Glomerular endothelial cell (primary cell): ENCODE data around the gene INTS11. TPM values are rescaled to one million over a fixed set of nuclear protein-coding genes. Genes with fewer than 3 reads are reported as not detected.
"Not testable (repeated sequence)": the region's sequence is repeated elsewhere in the genome, so short reads cannot be mapped to it uniquely, and the experiment has no call there.

ENCODE experiments used
- DNase-seq: peaks from one replicate; pipeline ENCODE4 v3.0.0-alpha.2; 2011; ENCODE audit warnings: low read depth, low spot score; ENCODE audit errors: extremely low read depth
- total RNA-seq: library from RNA; depleted of rRNA; stranded (reverse); fragments of >200 nt; gene quantifications from 2 replicates; pipeline ENCODE4 v1.2.3, GENCODE V29; 2015

INTS11 gene
- total RNA-seq, 1 donor from 2014 or later, result 110 TPM

DNA sequence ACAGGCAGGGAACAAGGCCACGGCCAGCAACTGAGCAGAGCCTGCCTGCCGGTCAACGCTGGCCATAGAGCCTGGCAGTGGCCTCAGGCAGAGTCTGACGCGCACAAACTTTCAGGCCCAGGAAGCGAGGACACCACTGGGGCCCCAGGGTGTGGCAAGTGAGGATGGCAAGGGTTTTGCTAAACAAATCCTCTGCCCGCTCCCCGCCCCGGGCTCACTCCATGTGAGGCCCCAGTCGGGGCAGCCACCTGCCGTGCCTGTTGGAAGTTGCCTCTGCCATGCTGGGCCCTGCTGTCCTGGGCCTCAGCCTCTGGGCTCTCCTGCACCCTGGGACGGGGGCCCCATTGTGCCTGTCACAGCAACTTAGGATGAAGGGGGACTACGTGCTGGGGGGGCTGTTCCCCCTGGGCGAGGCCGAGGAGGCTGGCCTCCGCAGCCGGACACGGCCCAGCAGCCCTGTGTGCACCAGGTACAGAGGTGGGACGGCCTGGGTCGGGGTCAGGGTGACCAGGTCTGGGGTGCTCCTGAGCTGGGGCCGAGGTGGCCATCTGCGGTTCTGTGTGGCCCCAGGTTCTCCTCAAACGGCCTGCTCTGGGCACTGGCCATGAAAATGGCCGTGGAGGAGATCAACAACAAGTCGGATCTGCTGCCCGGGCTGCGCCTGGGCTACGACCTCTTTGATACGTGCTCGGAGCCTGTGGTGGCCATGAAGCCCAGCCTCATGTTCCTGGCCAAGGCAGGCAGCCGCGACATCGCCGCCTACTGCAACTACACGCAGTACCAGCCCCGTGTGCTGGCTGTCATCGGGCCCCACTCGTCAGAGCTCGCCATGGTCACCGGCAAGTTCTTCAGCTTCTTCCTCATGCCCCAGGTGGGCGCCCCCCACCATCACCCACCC lies 6.9 kb upstream of the INTS11 start, which contains the start of gene TAS1R3:
TSS of gene TAS1R3 (plus strand) at position 213 of the 898 bp plus-strand sequence. CDS start at position 279, 66 bp downstream.
- DNase-seq, result no peak

DNA sequence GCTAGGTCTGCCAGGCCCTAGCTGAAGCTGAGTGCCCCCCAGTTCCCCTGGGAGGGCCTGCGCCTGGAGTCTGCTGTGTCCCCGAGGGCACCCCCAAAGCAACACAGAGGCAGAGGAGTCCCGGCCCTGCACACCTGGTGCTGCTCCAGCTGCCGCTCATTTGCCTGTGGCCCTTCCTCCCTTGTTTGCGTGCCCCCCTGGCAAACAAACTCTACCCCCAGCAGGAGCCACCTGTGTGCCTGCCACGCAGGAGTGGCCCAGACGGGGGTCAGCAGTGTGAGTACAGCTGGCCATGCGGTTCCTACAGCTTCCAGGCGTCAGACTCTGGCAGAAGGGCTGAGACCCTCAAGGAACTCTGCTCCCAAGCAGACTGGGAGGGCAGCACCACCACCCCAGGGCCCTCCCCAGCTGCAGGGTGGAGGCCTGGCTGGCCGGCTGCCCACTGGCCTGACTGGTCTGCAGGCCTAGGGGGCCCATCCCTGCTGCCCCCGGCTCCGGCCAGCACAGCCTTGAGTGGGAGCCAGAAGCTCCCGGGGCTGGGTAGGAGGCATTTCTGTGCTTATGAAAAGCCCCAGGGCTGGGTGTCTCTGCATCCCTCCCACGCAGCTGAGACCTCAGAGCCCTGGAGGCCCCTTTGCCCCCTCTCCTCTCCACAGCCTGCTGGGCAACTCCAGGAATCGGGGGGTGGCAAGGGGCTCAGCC lies 6.1 kb upstream of the INTS11 start:
- DNase-seq, result no peak

DNA sequence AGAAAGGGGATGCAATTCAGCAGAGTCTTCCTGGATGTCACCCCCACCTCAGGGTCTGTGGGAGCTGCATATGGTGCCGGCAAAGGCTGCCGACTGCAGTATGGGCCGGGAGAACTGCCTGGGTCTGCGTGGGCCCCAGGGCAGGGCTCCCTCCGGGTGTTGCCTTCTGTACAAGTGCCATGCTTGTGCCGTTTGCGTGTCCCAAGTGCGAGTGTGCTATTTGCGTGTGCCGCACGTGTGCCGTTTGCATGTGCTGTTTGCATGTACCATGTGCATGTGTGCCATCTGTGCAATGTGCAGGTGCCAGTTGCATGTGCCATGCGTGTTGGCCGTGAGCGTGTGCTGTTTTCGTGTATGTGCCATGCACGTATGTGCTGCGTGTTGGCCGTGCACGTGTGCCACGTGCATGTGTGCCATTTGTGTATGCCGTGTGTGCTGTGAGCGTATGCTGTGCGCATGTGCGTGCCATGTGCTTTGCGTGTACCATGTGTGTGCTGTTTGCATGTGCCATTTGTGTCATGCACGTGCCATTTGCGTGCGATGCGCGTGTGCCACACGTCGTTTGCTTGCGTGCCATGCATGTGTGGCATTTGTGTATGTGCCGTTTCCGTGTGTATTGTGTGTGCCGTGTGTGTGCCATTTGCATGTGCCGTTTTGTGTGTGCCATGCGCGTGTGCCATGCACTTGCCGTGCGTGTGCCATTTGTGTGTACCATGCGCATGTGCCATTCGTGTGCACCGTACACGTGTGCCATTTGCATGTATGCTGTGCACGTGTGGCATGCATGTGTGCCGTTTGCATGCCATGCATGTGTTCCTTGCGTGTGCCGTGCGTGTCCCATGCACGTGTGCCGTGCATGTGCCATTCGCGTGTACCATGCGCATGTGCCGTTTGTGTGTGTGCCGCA lies 5.1 kb upstream of the INTS11 start:
- DNase-seq, result no peak

DNA sequence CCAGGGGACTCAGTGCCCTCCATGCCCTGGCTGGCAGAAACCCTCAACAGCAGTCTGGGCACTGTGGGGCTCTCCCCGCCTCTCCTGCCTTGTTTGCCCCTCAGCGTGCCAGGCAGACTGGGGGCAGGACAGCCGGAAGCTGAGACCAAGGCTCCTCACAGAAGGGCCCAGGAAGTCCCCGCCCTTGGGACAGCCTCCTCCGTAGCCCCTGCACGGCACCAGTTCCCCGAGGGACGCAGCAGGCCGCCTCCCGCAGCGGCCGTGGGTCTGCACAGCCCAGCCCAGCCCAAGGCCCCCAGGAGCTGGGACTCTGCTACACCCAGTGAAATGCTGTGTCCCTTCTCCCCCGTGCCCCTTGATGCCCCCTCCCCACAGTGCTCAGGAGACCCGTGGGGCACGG lies 3.8 kb upstream of the INTS11 start:
- no peak for DNase-seq

DNA sequence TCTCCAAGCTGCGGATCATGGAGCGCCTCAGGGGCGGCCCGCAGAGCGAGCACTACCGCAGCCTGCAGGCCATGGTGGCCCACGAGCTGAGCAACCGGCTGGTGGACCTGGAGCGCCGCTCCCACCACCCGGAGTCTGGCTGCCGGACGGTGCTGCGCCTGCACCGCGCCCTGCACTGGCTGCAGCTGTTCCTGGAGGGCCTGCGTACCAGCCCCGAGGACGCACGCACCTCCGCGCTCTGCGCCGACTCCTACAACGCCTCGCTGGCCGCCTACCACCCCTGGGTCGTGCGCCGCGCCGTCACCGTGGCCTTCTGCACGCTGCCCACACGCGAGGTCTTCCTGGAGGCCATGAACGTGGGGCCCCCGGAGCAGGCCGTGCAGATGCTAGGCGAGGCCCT lies 2.8 kb upstream of the INTS11 start:
- no peak for DNase-seq

DNA sequence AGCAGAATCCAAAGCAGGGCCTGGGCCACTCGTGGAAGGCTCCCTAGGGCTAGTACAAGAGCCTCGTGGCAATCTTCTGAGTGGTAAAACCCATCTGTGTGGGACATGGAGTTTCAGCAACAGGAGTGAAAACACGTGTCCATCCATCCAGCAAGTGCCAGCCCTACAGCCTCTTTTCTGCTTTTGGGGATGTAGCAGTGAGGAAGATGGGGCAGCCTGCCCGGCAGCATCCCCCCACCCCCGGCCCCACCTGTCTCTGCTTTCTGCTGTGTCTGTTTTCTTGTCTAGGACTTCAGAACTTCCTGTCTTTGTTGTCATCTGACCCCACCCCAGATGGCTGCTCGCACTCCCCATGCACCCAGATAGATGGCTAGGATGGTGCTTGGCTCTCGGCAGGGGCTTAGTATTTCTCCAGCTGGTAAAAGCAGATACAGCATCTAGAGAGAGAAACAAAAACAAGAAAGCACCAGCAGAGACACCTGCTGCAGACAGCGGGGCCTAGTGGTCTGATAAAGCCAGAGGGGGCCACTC lies 1.7 kb upstream of the INTS11 start:
- DNase-seq, result no peak

DNA sequence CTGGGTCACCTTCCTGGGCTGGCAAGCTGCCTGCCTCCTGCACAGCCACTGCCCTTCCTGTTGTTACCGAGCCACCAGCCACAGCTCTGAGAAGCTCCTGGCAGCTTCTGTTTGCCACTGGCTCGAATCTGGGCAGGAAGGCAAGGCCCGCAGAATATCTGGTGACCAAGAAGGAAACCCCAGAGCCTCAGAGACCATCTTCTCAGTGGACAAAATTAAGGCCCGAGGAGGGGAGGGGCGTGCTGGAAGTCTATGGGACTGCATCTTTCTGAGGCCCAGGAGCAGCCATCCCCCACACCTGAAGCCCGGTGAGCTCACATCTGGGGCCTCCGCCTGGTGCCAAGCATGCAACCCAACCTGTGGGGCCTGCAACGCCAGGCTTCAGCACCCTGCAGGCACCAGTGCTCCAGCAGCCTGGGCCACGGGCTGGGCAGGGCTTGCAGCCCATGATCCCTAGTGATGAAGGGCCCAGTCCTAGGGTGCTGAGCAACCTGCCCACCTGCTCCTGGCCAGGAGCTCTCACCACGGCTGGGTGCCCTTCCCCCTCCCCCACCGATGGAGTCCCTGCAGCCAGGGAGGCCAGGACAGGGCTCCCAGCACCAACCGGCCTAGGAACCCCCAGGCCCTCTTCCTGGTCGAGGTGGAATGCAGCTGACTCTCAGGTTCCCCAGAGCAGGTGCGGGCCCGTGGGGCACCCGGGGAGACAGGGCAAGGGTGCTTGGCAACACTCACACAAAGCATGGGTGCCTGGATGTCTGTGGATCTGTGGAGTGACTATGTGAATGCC lies 1.0 kb upstream of the INTS11 start:
- no peak for DNase-seq

DNA sequence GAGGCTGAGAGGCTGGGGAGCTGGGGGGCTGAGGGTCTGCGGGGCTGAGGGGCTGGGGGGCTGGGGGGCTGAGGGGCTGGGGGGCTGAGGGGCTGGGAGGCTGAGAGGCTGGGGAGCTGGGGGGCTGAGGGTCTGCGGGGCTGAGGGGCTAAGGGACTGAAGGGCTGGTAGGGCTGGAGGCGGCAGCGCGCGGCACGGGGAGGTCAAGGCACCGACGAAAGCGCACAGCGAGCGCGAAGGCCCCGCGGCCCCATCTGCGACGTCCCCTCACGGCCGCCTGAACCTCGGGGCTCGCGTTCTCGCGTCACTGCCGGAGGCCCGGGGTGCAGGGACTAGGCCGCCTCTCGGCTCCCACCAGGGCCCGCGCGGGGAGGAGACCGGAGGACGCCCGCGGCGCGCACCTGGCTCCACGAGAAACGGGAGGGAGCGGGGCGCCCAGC lies 356 bp downstream of the INTS11 start:
- no peak for DNase-seq

DNA sequence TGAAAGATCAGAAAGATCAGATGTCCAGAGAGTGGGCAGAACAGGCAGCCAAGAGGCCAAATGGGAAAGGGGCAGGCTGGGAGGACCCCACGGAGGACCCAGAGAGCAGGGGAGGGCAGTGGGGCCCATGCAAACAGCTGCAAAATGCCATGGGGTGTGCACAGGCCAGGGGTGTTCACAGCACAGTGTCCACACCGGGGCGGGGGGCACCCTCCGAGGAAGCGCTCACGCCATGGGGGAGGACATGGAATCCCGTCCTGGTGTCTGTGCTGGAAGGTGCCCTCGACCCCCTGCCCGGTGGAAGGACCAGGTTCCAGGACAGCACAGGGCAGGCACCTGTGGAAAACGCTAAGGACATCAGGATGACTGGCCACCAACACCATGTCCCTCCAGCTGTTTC lies 1.5 kb downstream of the INTS11 start:
- no peak for DNase-seq

DNA sequence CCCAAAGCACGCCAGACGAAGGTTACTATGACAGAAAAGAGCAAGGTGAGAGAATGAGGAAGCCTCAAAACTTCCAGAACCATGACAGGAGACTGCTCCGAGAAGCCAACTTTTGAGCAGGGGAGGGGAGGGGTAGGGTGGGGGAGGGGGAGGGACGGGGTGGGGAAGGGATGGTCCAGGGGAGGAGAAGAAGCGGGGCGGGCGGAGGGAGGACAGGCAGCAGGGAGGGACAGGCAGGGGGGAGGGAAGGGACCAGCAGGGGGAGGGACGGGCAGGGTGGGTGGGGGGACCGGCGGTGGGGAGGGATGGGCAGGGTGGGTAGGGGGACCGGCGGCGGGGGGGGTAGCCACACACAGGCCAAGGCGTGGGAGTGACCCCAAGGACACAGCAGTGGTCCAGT lies 2.0 kb downstream of the INTS11 start:
- DNase-seq, result no peak

DNA sequence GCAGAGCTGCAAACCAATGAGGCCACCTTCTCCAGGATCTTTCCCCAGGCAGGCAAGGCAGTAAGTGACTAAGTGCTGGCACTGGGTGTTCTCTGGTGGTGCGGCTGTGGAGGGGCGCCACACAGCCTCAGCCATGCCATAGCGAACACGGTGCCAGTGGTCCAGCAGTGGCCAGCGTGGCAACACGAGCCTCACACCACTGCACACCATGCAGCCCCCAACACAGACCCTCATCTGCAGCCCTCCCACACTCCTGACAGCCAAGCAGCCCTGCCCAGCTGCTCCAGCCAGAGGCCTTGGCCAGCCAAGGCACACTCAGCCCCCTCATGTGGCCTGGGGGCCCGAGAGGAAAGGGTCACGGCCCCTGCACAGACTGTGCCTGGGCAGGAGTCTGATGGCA lies 3.0 kb downstream of the INTS11 start:
- no peak for DNase-seq

DNA sequence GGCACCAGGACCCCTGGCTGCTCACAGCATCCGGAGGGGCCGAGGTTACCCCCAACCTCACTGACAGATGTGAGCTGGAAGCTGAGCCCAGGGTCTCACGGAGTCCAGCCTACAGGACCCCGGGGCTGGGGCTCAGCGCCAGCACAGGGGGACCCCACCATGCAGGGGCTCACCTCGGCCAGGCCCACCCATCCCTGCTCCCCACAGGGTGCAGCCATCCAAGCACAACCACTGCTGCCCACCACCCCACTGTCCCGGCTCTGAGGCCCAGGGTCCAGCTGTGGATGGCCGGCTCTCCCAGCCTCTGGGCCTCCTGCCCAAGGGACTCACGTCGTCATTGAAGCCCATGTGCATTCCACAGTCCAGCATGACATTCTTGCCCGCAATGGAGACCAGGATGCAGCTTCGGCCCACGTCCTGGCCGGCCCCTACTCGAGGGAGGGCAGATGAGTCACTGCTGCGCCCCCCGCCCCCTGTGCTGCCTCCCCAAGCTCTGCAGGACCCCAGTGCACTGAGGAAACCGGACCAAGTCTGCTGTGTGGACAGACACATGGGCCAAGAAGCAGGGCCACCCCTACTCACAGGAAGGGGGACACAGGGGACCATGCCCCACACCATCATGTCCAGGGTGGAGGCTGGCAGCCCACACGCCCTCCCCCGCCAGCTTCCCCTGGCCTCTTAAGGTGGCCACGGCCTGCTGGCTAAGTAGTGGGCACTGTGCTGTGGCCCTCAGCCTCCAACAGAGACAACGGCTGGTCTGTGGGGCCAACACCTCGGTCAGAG lies 3.6 kb downstream of the INTS11 start:
- DNase-seq, result no peak

DNA sequence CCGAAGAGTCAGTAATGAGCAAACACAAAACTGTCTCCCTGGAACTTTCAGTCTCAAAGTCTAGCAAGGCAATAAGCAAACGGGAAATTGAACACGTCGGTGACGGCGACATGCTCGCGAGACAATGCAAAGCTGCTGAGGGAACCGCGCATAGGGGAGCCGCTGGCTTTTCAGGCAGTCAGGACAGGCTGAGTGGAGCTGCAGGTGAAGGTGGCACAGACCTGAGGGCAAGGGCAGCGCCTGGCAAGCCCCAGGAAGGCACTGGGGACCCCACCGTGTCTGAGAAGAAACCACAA lies 4.9 kb downstream of the INTS11 start:
- DNase-seq, result no peak

DNA sequence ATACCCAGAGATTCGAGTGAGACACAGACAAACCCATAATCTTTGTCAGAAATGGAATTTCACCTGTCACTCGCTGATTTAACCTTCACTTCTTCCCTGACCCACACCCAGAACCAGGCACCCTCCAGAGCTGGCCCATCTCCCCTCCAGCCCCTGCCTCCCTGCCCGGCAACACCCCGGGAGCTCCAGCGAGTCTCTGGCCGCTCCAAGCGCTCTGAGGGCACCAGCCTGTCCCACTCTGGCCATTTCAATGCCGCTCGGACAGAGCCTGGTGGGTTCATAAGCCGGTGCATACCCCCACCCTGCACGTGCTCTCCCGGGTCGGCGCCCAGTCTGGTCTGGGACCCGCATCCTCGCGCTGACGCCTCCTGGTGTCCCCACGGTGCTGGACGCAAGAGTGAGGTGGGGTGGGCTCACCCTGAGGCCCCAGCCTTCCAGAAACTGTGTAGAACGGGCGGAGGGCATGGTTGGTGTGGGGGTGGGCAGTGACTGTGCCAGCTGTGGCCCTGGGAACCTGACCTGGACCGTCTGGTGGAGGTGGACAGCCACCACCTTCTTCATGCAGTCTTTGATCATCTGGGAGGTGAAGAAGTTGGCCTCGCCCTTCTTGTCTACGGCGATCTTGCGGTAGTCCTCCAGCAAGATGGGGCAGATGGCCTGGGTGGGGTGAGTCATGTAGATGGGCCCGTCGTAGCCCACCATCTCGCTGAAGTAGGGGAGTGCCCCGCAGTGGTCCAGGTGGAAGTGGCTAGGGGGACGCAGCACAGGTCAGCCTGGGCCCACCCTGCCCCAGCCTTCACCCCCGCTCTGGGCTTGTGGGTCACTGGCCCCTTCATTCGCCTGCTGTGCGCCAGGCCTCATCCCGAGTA lies 5.4 kb downstream of the INTS11 start:
- no peak for DNase-seq

DNA sequence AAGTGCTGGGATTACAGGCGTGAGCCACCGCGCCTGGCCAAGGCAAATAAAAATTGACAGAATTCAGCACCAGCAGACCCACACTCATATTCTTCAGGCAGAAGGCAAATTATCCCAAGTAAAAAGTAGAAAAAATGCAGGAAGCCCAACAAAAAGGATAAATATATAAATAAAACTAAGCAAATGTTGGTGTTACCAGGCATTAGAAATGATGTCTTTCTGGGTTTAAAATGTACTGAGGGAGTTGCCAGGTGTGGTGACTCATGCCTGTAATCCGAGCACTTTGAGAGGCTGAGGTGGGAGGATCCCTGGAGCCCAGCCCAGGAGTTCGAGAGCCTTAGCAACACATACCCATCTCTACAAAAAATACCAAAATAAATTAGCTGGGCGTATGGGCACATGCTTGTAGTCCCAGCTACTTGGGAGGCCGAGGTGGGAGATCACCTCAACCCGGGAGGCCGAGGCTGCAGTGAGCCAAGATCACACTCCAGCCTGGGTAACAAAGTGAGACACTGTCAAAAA lies 6.3 kb downstream of the INTS11 start:
- DNase-seq, result no peak

DNA sequence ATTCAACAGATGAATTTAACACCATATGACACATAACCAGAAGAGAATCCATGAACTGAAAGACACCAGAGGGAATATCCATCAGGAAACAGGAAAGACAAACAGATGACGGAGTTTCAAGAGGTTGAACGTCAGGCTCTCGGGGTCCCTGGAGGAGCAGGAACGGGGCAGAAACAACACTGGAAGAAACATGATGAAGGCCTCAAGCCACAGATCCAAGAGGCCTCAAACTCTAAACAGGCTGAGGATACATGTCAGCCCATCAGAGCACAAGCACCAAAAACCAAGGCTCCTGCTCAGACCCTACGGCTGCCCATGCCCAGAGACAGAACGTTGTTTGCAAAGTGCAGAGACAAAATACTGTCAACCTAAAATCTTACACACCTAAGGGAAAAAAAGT lies 7.0 kb downstream of the INTS11 start:
- DNase-seq, result no peak

DNA sequence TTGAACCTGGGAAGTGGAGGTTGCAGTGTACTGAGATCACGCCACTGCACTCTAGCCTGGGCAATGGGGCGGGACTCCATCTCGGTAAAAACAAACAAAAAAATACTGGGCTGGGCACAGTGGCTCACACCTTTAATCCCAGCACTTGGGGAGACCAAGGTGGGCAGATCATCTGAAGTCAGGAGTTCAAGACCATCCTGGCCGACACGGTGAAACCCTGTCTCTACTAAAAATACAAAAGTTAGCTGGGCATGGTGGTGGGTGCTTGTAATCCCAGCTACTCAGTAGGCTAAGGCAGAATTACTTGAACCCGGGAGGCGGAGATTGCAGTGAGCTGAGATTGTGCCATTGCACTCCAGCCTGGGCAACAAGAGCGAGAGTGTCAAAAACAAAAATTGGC lies 8.3 kb downstream of the INTS11 start:
- DNase-seq, result not testable (repeated sequence)

DNA sequence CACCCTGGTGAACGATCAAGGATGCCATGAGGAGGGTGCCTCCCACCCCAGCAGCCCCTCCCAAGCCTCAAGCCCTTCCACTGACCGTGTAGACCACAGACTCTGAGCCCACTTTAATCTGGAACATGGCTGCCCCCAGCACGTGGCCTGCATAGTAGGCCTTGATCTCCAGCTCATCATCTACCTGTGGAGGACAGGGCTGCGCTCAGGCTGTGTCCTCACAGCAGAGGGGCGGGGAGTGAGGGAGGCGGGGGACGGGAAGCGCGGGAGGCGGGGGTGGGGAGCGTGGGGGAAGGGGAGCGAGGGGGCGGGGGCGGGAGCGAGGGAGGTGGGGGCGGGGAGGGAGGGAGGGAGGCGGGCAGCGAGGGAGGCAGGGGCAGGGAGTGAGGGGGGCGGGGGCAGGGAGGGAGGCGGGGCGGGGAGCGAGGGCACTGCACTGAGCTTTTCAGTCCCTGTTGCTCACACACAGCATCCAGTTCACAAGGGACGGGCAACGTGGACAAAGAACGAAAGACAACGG lies 9.0 kb downstream of the INTS11 start:
- no peak for DNase-seq
